ENCODE measurements around the gene LDLRAP1. TPM values are rescaled to one million over a fixed set of nuclear protein-coding genes. Genes with fewer than 3 reads are reported as not detected.

LDLRAP1 gene
- total and polyA plus RNA-seq, 7 donors, result 5.6 to 12.9 (median 10.5) TPM

- WGBS, 3 donors, result 89 to 96% (median 93%) methylated on average over 10 to 11 of the region's 11 CpGs
- peaks cover 49% of the 10 kb centered on the region for H3K4me1 ChIP-seq
- DNase-seq (peak in 1 of 2 donors; percentile 48), ATAC-seq (no peak)
- TF ChIP-seq CTCF (IDR thresholded peaks at IDR 0.05), result no peak
- no peak overlapping the region for H3K27ac ChIP-seq
- H3K9me3 ChIP-seq, result no peaks in the 10 kb centered on the region
- H3K36me3 ChIP-seq (ENCODE audit: insufficient read depth in 1 of 2, low read depth in 1 of 2), result peaks cover 0 to 50% of the 10 kb centered on the region in 2 donors
- no peak overlapping the region for H3K4me3 ChIP-seq
- intact Hi-C loops (cut with DNase I), result no loop called here
- no peaks in the 10 kb centered on the region for H3K27me3 ChIP-seq (ENCODE audit: insufficient read depth in 3 of 3, low read length in 2 of 3)
Observed at GRCh38 chr1:25556132-25556670, 12.8 kb downstream of the LDLRAP1 start.

- peak in 2 of 4 donors; percentile 9 to 23 for ATAC-seq
- peak in 1 of 2 donors; percentile 47 for DNase-seq
- H3K27me3 ChIP-seq (ENCODE audit: insufficient read depth in 3 of 3, low read length in 2 of 3), result no peaks in the 10 kb centered on the region
- H3K9me3 ChIP-seq, result no peaks in the 10 kb centered on the region
- 87 to 92% (median 90%) methylated on average over 10 of the region's 10 CpGs for WGBS, 3 donors
- H3K36me3 ChIP-seq (ENCODE audit: insufficient read depth in 1 of 2, low read depth in 1 of 2), result peaks cover 0 to 54% of the 10 kb centered on the region in 2 donors
- no peak overlapping the region for H3K27ac ChIP-seq
- peaks cover 51% of the 10 kb centered on the region for H3K4me1 ChIP-seq
- intact Hi-C loops (cut with DNase I), result no loop called here
- no peak for TF ChIP-seq CTCF (IDR thresholded peaks at IDR 0.05)
- no peak overlapping the region for H3K4me3 ChIP-seq
Observed at GRCh38 chr1:25556791-25557476, 13.5 kb downstream of the LDLRAP1 start.

GRCh38 chr1:25557543-25557942, 14.1 kb downstream of the LDLRAP1 start:
- H3K27ac ChIP-seq, result no peak overlapping the region
- H3K4me3 ChIP-seq, result no peak overlapping the region
- DNase-seq, result no peak
- WGBS, 3 donors, result 78 to 82% (median 79%) methylated on average over 7 of the region's 7 CpGs
- no peaks in the 10 kb centered on the region for H3K9me3 ChIP-seq
- H3K36me3 ChIP-seq (ENCODE audit: insufficient read depth in 1 of 2, low read depth in 1 of 2), result peaks cover 0 to 57% of the 10 kb centered on the region in 2 donors
- TF ChIP-seq CTCF (IDR thresholded peaks at IDR 0.05), result no peak
- peaks cover 50% of the 10 kb centered on the region for H3K4me1 ChIP-seq
- ATAC-seq, result no peak
- no peaks in the 10 kb centered on the region for H3K27me3 ChIP-seq (ENCODE audit: insufficient read depth in 3 of 3, low read length in 2 of 3)
- intact Hi-C loops (cut with DNase I), result no loop called here

GRCh38 chr1:25559031-25559430, 15.6 kb downstream of the LDLRAP1 start:
- H3K27ac ChIP-seq, result peak overlapping the region; percentile 53
- intact Hi-C loops (cut with DNase I), result no loop called here
- no peak for TF ChIP-seq CTCF (IDR thresholded peaks at IDR 0.05)
- ATAC-seq (no peak), DNase-seq (peak in 1 of 2 donors; percentile 42)
- H3K27me3 ChIP-seq (ENCODE audit: insufficient read depth in 3 of 3, low read length in 2 of 3), result no peaks in the 10 kb centered on the region
- H3K9me3 ChIP-seq, result no peaks in the 10 kb centered on the region
- H3K4me3 ChIP-seq, result no peak overlapping the region
- WGBS, 3 donors, result 37 to 51% (median 50%) methylated on average over 6 of the region's 6 CpGs
- H3K4me1 ChIP-seq, result peaks cover 40% of the 10 kb centered on the region
- peaks cover 0 to 69% of the 10 kb centered on the region in 2 donors for H3K36me3 ChIP-seq (ENCODE audit: insufficient read depth in 1 of 2, low read depth in 1 of 2)
